Measurements from ENCODE around the gene FKBP7. TPM values are rescaled to one million over a fixed set of nuclear protein-coding genes. Genes with fewer than 3 reads are reported as not detected.

FKBP7 gene
- total and polyA plus RNA-seq, 2 of the 13 experiments (the other 11 are each of a cell fraction or from before 2014, with no cell fraction given): 12.4 to 14.8 TPM

DNA sequence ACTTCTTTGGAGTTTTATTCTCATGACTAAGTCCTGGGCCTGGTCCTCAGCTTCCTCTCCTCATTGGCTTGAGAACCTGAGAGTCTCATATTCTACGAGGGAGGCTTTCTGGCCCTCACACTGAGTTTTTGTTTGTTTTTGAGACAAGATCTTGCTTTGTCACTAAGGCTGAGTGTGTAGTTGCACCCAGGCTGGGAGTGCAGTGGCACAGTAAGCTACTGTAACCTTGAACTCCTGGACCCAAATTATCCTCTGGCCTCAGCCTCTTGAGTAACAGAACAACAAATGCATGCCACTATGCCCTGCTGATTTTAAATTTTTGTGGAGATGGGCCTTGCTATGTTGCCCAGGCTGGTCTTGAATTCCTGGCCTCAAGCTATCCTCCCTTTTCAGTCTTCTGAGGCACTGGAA is 50.0 kb downstream of the FKBP7 start (continued):
- TF ChIP-seq HES4 (CRISPR knock-in tag; IDR thresholded peaks at IDR 0.05; ENCODE audit: borderline replicate concordance) (no peak), NFKB2 (CRISPR knock-in tag; IDR thresholded peaks at IDR 0.05; ENCODE audit: borderline replicate concordance) (no peak), ZNF224 (CRISPR knock-in tag; IDR thresholded peaks at IDR 0.05) (peak; percentile 56; the same call in 1 of the 2 replicates), TEAD3 (CRISPR knock-in tag; optimal IDR thresholded peaks at IDR 0.05; ENCODE audit: borderline replicate concordance) (peak; percentile 84), MATR3 (CRISPR knock-in tag; IDR thresholded peaks at IDR 0.05) (no peak), RAD51 (IDR thresholded peaks at IDR 0.05; ENCODE audit: borderline replicate concordance) (no peak), CC2D1A (CRISPR knock-in tag; IDR thresholded peaks at IDR 0.05) (no peak), ZNF768 (CRISPR knock-in tag; IDR thresholded peaks at IDR 0.05) (no peak), NKX3-1 (CRISPR knock-in tag; IDR thresholded peaks at IDR 0.05) (no peak), ZNF747 (CRISPR knock-in tag; IDR thresholded peaks at IDR 0.05; ENCODE audit: borderline replicate concordance) (no peak), GLI4 (CRISPR knock-in tag; IDR thresholded peaks at IDR 0.05; ENCODE audit: borderline replicate concordance) (no peak), BHLHE40 (IDR thresholded peaks at IDR 0.05; ENCODE audit: low read length) (no peak), SOX6 (IDR thresholded peaks at IDR 0.05) (no peak), SOX6 (CRISPR knock-in tag; IDR thresholded peaks at IDR 0.05) (peak; percentile 85), ZNF780A (CRISPR knock-in tag; IDR thresholded peaks at IDR 0.05) (no peak), RNF2 (conservative IDR thresholded peaks at IDR 0.05; ENCODE audit: low read depth) (0 out of 2 replicates have a peak, but pooled peaks have one; percentile 61), SYNCRIP (IDR thresholded peaks at IDR 0.05; ENCODE audit: insufficient read depth, low read depth, low read length) (no peak), PCBP1 (IDR thresholded peaks at IDR 0.05; ENCODE audit: borderline replicate concordance, low read depth, low read length) (no peak), ZFAT (CRISPR knock-in tag; conservative IDR thresholded peaks at IDR 0.05) (no peak), ZNF570 (CRISPR knock-in tag; IDR thresholded peaks at IDR 0.05; ENCODE audit: borderline replicate concordance) (no peak), ZNF431 (CRISPR knock-in tag; IDR thresholded peaks at IDR 0.05; ENCODE audit: borderline replicate concordance, low read depth) (no peak)
- TF ChIP-seq, protein P1, sequence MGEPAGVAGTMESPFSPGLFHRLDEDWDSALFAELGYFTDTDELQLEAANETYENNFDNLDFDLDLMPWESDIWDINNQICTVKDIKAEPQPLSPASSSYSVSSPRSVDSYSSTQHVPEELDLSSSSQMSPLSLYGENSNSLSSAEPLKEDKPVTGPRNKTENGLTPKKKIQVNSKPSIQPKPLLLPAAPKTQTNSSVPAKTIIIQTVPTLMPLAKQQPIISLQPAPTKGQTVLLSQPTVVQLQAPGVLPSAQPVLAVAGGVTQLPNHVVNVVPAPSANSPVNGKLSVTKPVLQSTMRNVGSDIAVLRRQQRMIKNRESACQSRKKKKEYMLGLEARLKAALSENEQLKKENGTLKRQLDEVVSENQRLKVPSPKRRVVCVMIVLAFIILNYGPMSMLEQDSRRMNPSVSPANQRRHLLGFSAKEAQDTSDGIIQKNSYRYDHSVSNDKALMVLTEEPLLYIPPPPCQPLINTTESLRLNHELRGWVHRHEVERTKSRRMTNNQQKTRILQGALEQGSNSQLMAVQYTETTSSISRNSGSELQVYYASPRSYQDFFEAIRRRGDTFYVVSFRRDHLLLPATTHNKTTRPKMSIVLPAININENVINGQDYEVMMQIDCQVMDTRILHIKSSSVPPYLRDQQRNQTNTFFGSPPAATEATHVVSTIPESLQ (CRISPR knock-in tag; conservative IDR thresholded peaks at IDR 0.05): no peak
- TF ChIP-seq, protein P2, sequence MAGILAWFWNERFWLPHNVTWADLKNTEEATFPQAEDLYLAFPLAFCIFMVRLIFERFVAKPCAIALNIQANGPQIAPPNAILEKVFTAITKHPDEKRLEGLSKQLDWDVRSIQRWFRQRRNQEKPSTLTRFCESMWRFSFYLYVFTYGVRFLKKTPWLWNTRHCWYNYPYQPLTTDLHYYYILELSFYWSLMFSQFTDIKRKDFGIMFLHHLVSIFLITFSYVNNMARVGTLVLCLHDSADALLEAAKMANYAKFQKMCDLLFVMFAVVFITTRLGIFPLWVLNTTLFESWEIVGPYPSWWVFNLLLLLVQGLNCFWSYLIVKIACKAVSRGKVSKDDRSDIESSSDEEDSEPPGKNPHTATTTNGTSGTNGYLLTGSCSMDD (CRISPR knock-in tag; IDR thresholded peaks at IDR 0.05): no peak
- TF ChIP-seq, protein P3, sequence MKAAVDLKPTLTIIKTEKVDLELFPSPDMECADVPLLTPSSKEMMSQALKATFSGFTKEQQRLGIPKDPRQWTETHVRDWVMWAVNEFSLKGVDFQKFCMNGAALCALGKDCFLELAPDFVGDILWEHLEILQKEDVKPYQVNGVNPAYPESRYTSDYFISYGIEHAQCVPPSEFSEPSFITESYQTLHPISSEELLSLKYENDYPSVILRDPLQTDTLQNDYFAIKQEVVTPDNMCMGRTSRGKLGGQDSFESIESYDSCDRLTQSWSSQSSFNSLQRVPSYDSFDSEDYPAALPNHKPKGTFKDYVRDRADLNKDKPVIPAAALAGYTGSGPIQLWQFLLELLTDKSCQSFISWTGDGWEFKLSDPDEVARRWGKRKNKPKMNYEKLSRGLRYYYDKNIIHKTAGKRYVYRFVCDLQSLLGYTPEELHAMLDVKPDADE (CRISPR knock-in tag; IDR thresholded peaks at IDR 0.05): no peak
- TF ChIP-seq, protein P4, sequence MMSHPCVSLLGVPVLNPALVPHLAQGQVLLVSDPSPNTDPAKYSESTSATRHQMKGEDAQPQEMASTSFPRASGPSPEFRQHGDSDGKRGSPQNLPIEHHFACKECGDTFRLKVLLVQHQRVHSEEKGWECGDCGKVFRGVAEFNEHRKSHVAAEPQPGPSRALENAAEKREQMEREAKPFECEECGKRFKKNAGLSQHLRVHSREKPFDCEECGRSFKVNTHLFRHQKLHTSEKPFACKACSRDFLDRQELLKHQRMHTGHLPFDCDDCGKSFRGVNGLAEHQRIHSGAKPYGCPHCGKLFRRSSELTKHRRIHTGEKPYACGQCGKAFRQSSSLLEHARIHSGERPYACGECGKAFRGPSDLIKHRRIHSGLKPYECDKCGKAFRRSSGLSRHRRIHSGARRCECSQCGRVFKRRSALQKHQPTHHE (CRISPR knock-in tag; IDR thresholded peaks at IDR 0.05; ENCODE audit: borderline replicate concordance): no peak
- TF ChIP-seq, protein P5, sequence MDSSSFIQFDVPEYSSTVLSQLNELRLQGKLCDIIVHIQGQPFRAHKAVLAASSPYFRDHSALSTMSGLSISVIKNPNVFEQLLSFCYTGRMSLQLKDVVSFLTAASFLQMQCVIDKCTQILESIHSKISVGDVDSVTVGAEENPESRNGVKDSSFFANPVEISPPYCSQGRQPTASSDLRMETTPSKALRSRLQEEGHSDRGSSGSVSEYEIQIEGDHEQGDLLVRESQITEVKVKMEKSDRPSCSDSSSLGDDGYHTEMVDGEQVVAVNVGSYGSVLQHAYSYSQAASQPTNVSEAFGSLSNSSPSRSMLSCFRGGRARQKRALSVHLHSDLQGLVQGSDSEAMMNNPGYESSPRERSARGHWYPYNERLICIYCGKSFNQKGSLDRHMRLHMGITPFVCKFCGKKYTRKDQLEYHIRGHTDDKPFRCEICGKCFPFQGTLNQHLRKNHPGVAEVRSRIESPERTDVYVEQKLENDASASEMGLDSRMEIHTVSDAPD (CRISPR knock-in tag; IDR thresholded peaks at IDR 0.05): no peak; the same call in 1 of the 2 replicates
